Measurements from ENCODE around the gene HCLS1. TPM values are rescaled to one million over a fixed set of nuclear protein-coding genes. Genes with fewer than 3 reads are reported as not detected.

HCLS1 gene
- total and polyA plus RNA-seq, 12 donors = 4.5 to 101 (median 51.4) TPM

DNA sequence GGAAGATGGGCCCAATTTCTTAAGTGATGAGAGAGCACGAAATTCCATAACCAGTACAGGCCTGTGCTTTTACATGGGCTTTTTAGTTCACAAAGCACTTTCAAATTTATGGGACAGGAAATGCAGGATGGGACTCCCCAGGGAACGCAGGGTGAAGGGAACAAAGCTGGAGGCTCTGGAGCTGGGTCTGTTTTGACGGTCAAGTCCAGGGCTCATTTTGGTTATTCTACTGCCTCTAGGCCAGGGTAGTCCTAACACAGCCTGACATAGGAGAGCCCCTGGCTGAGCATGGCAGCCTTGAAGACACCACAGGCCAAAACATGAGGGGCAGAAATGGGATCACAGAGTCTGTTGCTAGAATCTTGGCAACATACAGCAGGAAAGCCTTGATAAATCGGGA, 33.5 kb downstream of the HCLS1 start:
- no peak for DNase-seq
- WGBS, 4 donors = 70 to 83% (median 79%) methylated on average over 4 of the region's 4 CpGs
- no peaks in the 10 kb centered on the region for H3K9me3 ChIP-seq (replicated peaks in 1 of 3)
- no peaks in the 10 kb centered on the region for H3K36me3 ChIP-seq (replicated peaks in 1 of 2)
- H3K4me3 ChIP-seq = no peak overlapping the region
- intact Hi-C loops (cut with DNase I) = no loop called here
- no peaks in the 10 kb centered on the region for H3K4me1 ChIP-seq (replicated peaks in 1 of 2)
- H3K27ac ChIP-seq = no peak overlapping the region
- no peaks in the 10 kb centered on the region for H3K27me3 ChIP-seq
- TF ChIP-seq, protein P1, sequence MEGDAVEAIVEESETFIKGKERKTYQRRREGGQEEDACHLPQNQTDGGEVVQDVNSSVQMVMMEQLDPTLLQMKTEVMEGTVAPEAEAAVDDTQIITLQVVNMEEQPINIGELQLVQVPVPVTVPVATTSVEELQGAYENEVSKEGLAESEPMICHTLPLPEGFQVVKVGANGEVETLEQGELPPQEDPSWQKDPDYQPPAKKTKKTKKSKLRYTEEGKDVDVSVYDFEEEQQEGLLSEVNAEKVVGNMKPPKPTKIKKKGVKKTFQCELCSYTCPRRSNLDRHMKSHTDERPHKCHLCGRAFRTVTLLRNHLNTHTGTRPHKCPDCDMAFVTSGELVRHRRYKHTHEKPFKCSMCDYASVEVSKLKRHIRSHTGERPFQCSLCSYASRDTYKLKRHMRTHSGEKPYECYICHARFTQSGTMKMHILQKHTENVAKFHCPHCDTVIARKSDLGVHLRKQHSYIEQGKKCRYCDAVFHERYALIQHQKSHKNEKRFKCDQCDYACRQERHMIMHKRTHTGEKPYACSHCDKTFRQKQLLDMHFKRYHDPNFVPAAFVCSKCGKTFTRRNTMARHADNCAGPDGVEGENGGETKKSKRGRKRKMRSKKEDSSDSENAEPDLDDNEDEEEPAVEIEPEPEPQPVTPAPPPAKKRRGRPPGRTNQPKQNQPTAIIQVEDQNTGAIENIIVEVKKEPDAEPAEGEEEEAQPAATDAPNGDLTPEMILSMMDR (IDR thresholded peaks at IDR 0.05) = no peak
- no peak for TF ChIP-seq POLR2A (IDR thresholded peaks at IDR 0.05)

- no peak overlapping the region for H3K27ac ChIP-seq
- no peak for TF ChIP-seq POLR2A (IDR thresholded peaks at IDR 0.05)
- TF ChIP-seq, protein P1 (IDR thresholded peaks at IDR 0.05) = no peak
- H3K9me3 ChIP-seq (replicated peaks in 1 of 3) = no peaks in the 10 kb centered on the region
- DNase-seq = no peak
- H3K4me1 ChIP-seq (replicated peaks in 1 of 2) = no peaks in the 10 kb centered on the region
- intact Hi-C loops (cut with DNase I) = no loop called here
- no peaks in the 10 kb centered on the region for H3K27me3 ChIP-seq
- H3K36me3 ChIP-seq (replicated peaks in 1 of 2) = no peaks in the 10 kb centered on the region
- H3K4me3 ChIP-seq = no peak overlapping the region
- 88 to 100% (median 95%) methylated on average over 4 of the region's 4 CpGs for WGBS, 4 donors
These were observed 34.2 kb downstream of the HCLS1 start for GRCh38 chr3:121626495-121626894.

DNA sequence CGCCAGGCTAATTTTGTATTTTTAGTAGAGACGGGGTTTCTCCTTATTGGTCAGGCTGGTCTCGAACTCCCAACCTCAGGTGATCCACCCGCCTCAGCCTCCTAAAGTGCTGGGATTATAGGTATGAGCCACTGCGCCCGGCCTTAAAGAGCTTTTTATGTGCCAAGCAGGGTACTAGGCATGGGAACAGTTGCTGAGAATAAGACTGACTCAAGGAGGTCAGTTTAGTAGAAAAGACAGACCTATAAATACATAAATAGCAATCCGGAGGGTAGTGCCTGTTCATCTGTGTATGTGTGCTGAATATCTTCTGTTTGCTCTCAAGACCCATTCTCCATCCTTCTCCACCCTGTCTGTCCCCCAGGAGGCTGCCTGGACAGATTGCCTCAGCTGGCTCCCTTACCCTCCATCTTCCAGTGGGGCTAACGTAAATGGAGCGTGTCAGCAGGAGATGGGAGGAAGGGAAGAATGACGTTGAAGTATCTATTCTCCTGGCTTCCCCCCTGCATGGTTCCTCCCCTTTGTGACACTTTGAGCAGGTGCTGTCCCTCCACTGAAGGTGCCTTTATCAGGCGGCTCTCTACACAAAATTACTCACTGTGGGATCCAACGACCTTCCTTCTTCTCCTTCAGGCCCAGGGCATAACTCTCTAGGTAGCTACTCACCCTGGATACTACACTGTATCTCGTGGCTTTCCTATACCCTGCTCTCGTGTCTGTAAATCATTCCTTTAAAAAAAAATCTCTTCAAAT, 36.4 kb downstream of the HCLS1 start:
- TF ChIP-seq, protein P1 (IDR thresholded peaks at IDR 0.05) = no peak
- no peak for TF ChIP-seq POLR2A (IDR thresholded peaks at IDR 0.05)
- Histone ChIP-seq H3K27ac (no peak overlapping the region), H3K27me3 (no peaks in the 10 kb centered on the region), H3K9me3 (replicated peaks in 1 of 3) (no peaks in the 10 kb centered on the region), H3K4me3 (no peak overlapping the region), H3K36me3 (replicated peaks in 1 of 2) (no peaks in the 10 kb centered on the region), H3K4me1 (replicated peaks in 1 of 2) (no peaks in the 10 kb centered on the region)
- WGBS, 4 donors = 74 to 85% (median 79%) methylated on average over 14 of the region's 14 CpGs
- intact Hi-C loops (cut with DNase I) = no loop called here
- no peak for DNase-seq

GRCh38 chr3:121621491-121621890, 39.2 kb downstream of the HCLS1 start:
- 88 to 100% (median 94%) methylated on average over 6 of the region's 6 CpGs for WGBS, 4 donors
- H3K27ac ChIP-seq = no peak overlapping the region
- no peak for DNase-seq
- H3K27me3 ChIP-seq = no peaks in the 10 kb centered on the region
- no peaks in the 10 kb centered on the region for H3K9me3 ChIP-seq (replicated peaks in 1 of 3)
- no peaks in the 10 kb centered on the region for H3K36me3 ChIP-seq (replicated peaks in 1 of 2)
- no peak overlapping the region for H3K4me3 ChIP-seq
- TF ChIP-seq, protein P1 (IDR thresholded peaks at IDR 0.05) = no peak
- TF ChIP-seq POLR2A (IDR thresholded peaks at IDR 0.05) = no peak
- no peaks in the 10 kb centered on the region for H3K4me1 ChIP-seq (replicated peaks in 1 of 2)
- intact Hi-C loops (cut with DNase I) = no loop called here

Measured in adrenal gland (tissue), 12 donors.